Vagina (tissue), 2 donors: ENCODE results near the gene SLC16A8. TPM values are rescaled to one million over a fixed set of nuclear protein-coding genes. Genes with fewer than 3 reads are reported as not detected.
"Not testable (repeated sequence)": the region's sequence is repeated elsewhere in the genome, so short reads cannot be mapped to it uniquely, and the experiment has no call there.

Experiments
- DNase-seq, 2 donors: peaks; one replicate each; pipeline ENCODE4 v3.0.0-alpha.2; 2017; ENCODE audit errors: extremely low spot score in 2 of 2
- H3K27ac ChIP-seq: fragments of 200-600 bp; sonication (generic); one replicate; pipeline ENCODE4 v1.5.1; 2019
- H3K27me3 ChIP-seq: fragments of 200-600 bp; sonication (generic); one replicate; pipeline ENCODE4 v1.5.1; 2019
- H3K36me3 ChIP-seq, 2 donors: fragments of 200-600 bp; sonication (generic); one replicate each; pipeline ENCODE4 v1.5.1; 2017 to 2019
- H3K4me1 ChIP-seq: fragments of 200-600 bp; sonication (generic); one replicate; pipeline ENCODE4 v1.5.1; 2019
- H3K4me3 ChIP-seq, 2 donors: fragments of 200-600 bp; sonication (generic); 1 replicate in 1 of 2; 2 replicates in 1 of 2; pipeline ENCODE4 v1.5.1; 2016 to 2019
- H3K9me3 ChIP-seq: fragments of 200-600 bp; sonication (generic); one replicate; pipeline ENCODE4 v1.5.1; 2019
- CTCF ChIP-seq, 3 experiments: fragments of 450-650 bp in 2 of 3; fragments of 200-600 bp in 1 of 3; sonication (generic) in 1 of 3; IDR thresholded peaks; one replicate each; pipeline ENCODE4 v1.5.1; 2017 to 2019; ENCODE audit warnings: antibody characterized with exemption in 3 of 3, mild to moderate bottlenecking in 2 of 3, moderate library complexity in 2 of 3
- POLR2A ChIP-seq, 2 donors: fragments of 450-650 bp; IDR thresholded peaks; one replicate each; pipeline ENCODE4 v1.6.1; 2017; ENCODE audit warnings: antibody characterized with exemption in 2 of 2, mild to moderate bottlenecking in 2 of 2, moderate library complexity in 2 of 2
- POLR2AphosphoS5 ChIP-seq, 2 donors: sonication (generic); formaldehyde crosslinking; IDR thresholded peaks; one replicate each; pipeline ENCODE4 v1.9.0; 2017; ENCODE audit warnings: antibody characterized with exemption in 2 of 2, mild to moderate bottlenecking in 2 of 2, low read depth in 1 of 2; ENCODE audit not compliant: insufficient read depth in 1 of 2
- intact Hi-C: fragments of 100-400 bp; cut with DNase I; formaldehyde crosslinking; loops from one replicate; pipeline ENCODE4 v1.15.1; 2023
- total RNA-seq: library from RNA; depleted of rRNA; stranded (reverse); fragments of >200 nt; gene quantifications from one replicate; pipeline ENCODE4 v1.2.3, GENCODE V29; 2016

The SLC16A8 gene
- total RNA-seq, 1 donor from 2014 or later, result 0.98 TPM

- H3K27ac ChIP-seq, result no peak overlapping the region
- no peaks in the 10 kb centered on the region for H3K9me3 ChIP-seq
- no peaks in the 10 kb centered on the region for H3K36me3 ChIP-seq
- H3K4me3 ChIP-seq, result peak overlapping the region; percentile 37 to 65
- DNase-seq, result no peak
- no peaks in the 10 kb centered on the region for H3K27me3 ChIP-seq
- intact Hi-C loops, result no loop called here
- H3K4me1 ChIP-seq, result peaks cover 21% of the 10 kb centered on the region
- no peak for TF ChIP-seq POLR2A (IDR thresholded peaks at IDR 0.05)
- TF ChIP-seq POLR2AphosphoS5 (IDR thresholded peaks at IDR 0.05; ENCODE audit: insufficient read depth in 1 of 2, low read depth in 1 of 2), result no peak
- TF ChIP-seq CTCF (IDR thresholded peaks at IDR 0.05), result no peak
Measured at GRCh38 chr22:38081636-38081940, 2.4 kb downstream of the SLC16A8 start.

DNA sequence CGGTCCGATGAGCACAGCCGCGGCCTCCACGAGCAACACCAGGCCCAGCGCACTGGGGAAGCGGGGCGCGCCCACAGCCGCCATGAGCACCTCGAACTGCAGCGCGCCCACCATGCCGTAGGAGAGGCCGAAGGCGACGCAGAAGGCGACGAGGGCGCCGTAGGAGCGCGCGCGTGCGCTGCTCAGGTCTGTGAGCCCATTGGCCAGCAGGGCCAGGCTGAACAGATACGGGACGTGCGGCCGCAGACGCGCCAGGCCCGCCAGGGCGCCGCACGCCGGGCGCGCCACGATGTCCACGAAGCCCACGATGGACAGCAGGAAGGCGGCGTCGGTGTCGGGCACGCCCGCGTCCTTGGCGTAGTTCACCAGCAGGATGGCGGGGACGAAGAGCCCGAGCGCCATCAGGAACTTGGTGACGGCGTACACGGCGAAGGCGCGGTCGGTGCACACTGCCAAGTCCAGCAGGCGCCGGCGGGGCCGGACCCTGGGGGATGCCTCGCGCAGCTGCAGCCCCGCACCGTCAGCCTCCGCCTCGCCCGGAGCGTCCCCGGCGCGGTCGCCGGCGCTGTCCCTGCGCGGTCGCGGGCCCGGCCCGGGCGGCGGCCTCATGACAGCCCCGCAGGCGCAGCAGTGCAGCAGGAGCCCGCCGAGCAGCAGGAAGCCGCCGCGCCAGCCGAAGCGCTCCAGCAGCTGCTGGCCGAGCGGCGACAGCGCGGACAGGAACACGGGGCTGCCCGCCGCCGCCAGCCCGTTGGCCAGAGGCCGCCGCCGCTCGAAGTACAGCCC lies 2.9 kb downstream of the SLC16A8 start:
- no peak overlapping the region for H3K27ac ChIP-seq
- H3K4me3 ChIP-seq, result peak overlapping the region; percentile 37 to 65
- intact Hi-C loops, result no loop called here
- TF ChIP-seq CTCF (IDR thresholded peaks at IDR 0.05), result no peak
- TF ChIP-seq POLR2A (IDR thresholded peaks at IDR 0.05), result no peak
- H3K4me1 ChIP-seq, result peaks cover 21% of the 10 kb centered on the region
- H3K36me3 ChIP-seq, result peaks cover 0 to 2% of the 10 kb centered on the region in 2 donors
- DNase-seq, result no peak
- no peaks in the 10 kb centered on the region for H3K27me3 ChIP-seq
- H3K9me3 ChIP-seq, result no peaks in the 10 kb centered on the region

- intact Hi-C loops, result no loop called here
- H3K36me3 ChIP-seq, result peaks cover 0 to 8% of the 10 kb centered on the region in 2 donors
- no peak overlapping the region for H3K27ac ChIP-seq
- H3K4me1 ChIP-seq, result peaks cover 21% of the 10 kb centered on the region
- TF ChIP-seq CTCF (IDR thresholded peaks at IDR 0.05), result no peak
- no peak for TF ChIP-seq POLR2AphosphoS5 (IDR thresholded peaks at IDR 0.05; ENCODE audit: insufficient read depth in 1 of 2, low read depth in 1 of 2)
- TF ChIP-seq POLR2A (IDR thresholded peaks at IDR 0.05), result no peak
- no peaks in the 10 kb centered on the region for H3K27me3 ChIP-seq
- no peaks in the 10 kb centered on the region for H3K9me3 ChIP-seq
- DNase-seq, result no peak
- H3K4me3 ChIP-seq, result peak overlapping the region; percentile 37 to 65
Measured at GRCh38 chr22:38080474-38080849, 3.5 kb downstream of the SLC16A8 start.

DNA sequence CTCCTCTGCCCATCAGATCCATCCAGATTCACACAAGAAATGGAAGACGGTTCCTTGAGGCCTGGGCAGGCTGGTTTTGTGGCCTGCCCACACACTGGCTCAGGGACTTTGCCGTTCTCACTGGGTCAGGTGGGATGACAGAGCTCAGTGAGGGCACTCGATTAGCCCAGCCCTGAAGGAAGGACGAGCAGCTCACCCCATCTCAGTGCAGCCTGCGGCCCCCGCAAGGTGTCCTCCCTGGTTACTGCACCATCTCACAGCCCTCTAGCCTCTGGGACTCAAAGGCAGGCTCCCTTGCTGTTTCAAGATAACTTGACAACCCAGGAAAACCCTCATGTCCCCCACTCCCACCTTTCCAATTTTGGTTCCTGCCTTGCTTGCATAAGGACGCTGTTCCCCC lies 4.2 kb downstream of the SLC16A8 start:
- H3K4me3 ChIP-seq, result no peak overlapping the region
- H3K9me3 ChIP-seq, result no peaks in the 10 kb centered on the region
- no peak for DNase-seq
- H3K36me3 ChIP-seq, result peaks cover 0 to 14% of the 10 kb centered on the region in 2 donors
- no peak for TF ChIP-seq CTCF (IDR thresholded peaks at IDR 0.05)
- TF ChIP-seq POLR2AphosphoS5 (IDR thresholded peaks at IDR 0.05; ENCODE audit: insufficient read depth in 1 of 2, low read depth in 1 of 2), result no peak
- TF ChIP-seq POLR2A (IDR thresholded peaks at IDR 0.05), result no peak
- no peaks in the 10 kb centered on the region for H3K27me3 ChIP-seq
- H3K27ac ChIP-seq, result no peak overlapping the region
- intact Hi-C loops, result no loop called here
- H3K4me1 ChIP-seq, result peaks cover 21% of the 10 kb centered on the region

DNA sequence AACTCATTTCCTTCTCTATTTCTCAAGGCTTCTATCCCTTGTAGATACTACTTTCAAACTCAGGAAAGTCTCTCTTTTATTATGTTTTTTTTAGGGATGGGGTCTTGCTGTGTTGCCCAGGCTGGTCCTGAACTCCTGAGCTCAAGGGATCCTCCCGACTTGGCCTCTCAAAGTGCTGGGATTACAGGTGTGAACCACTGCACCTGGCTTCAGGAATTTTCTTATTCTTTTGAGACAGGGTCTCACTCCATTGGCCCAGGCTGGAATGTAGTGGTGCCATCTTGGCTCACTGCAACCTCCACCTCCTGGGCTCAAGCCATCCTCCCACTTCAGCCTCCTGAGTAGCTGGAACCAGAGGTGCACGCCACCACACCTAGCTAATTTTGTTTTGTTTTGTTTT lies 4.8 kb downstream of the SLC16A8 start:
- Histone ChIP-seq H3K4me1 (peaks cover 21% of the 10 kb centered on the region), H3K36me3 (peaks cover 0 to 20% of the 10 kb centered on the region in 2 donors)
- intact Hi-C loops, H3K27me3 ChIP-seq, DNase-seq, H3K27ac ChIP-seq, H3K9me3 ChIP-seq, H3K4me3 ChIP-seq: not testable (repeated sequence)
